GM18507 (cell line): Measurements from ENCODE around the gene UPB1.
"Not testable (repeated sequence)": the region's sequence is repeated elsewhere in the genome, so short reads cannot be mapped to it uniquely, and the experiment has no call there.

Experiments
- DNase-seq: peaks from one replicate; pipeline ENCODE4 v3.0.0; 2011; ENCODE audit warnings: low read depth; ENCODE audit not compliant: insufficient read length; ENCODE audit errors: extremely low spot score
- FAIRE-seq: peaks from 2 replicates; lab custom pipeline; 2011; peaks lifted over from hg19 to GRCh38; lab: Jason Lieb, UNC

The UPB1 gene

GRCh38 chr22:24521791-24522245, 26.7 kb downstream of the UPB1 start:
- peak; percentile 90 for FAIRE-seq
- DNase-seq, result peak; percentile 36

- no peak for DNase-seq
- no peak for FAIRE-seq
These were observed 28.7 kb downstream of the UPB1 start for GRCh38 chr22:24523873-24524272.

GRCh38 chr22:24525416-24526037, 30.4 kb downstream of the UPB1 start:
- DNase-seq (peak; percentile 68), FAIRE-seq (peak; percentile 97)

GRCh38 chr22:24526191-24526590, 31.1 kb downstream of the UPB1 start:
- no peak for FAIRE-seq
- DNase-seq, result no peak

GRCh38 chr22:24529898-24530297, 34.8 kb downstream of the UPB1 start:
- no peak for FAIRE-seq

GRCh38 chr22:24530968-24531367, 35.8 kb downstream of the UPB1 start:
- DNase-seq, FAIRE-seq: not testable (repeated sequence)

More at GRCh38 chr22:24529898-24530297, 34.8 kb downstream of the UPB1 start:
- DNase-seq, result no peak

- FAIRE-seq (no peak), DNase-seq (no peak)
These were observed 36.9 kb downstream of the UPB1 start for GRCh38 chr22:24532075-24532474.

GRCh38 chr22:24535348-24535747, 40.2 kb downstream of the UPB1 start:
- FAIRE-seq (no peak), DNase-seq (no peak)

GRCh38 chr22:24536089-24536488, 41.0 kb downstream of the UPB1 start:
- FAIRE-seq, result no peak
- no peak for DNase-seq

- DNase-seq, result no peak
- no peak for FAIRE-seq
These were observed 45.3 kb downstream of the UPB1 start for GRCh38 chr22:24540470-24540869.

- no peak for DNase-seq
- FAIRE-seq, result no peak
These were observed 46.8 kb downstream of the UPB1 start for GRCh38 chr22:24541681-24542515.

GRCh38 chr22:24542641-24543040, 47.5 kb downstream of the UPB1 start:
- no peak for FAIRE-seq
- no peak for DNase-seq

GRCh38 chr22:24543185-24543601, 48.1 kb downstream of the UPB1 start:
- DNase-seq (no peak), FAIRE-seq (no peak)

GRCh38 chr22:24543679-24544243, 48.6 kb downstream of the UPB1 start:
- DNase-seq, result no peak
- FAIRE-seq, result no peak

GRCh38 chr22:24548812-24549211, 53.7 kb downstream of the UPB1 start:
- no peak for DNase-seq
- no peak for FAIRE-seq

GRCh38 chr22:24550028-24550901, 55.1 kb downstream of the UPB1 start:
- FAIRE-seq (no peak), DNase-seq (no peak)

GRCh38 chr22:24550902-24551435, 55.8 kb downstream of the UPB1 start:
- FAIRE-seq (no peak), DNase-seq (no peak)

- FAIRE-seq, DNase-seq: not testable (repeated sequence)
These were observed 57.6 kb downstream of the UPB1 start for GRCh38 chr22:24552503-24553286.
